Type B pancreatic cell (in vitro differentiated cells): ENCODE data around the gene UGT2B7. TPM values are rescaled to one million over a fixed set of nuclear protein-coding genes. Genes with fewer than 3 reads are reported as not detected.
"Not testable (repeated sequence)": the region's sequence is repeated elsewhere in the genome, so short reads cannot be mapped to it uniquely, and the experiment has no call there.

ENCODE experiments used
- DNase-seq: peaks from one replicate; pipeline ENCODE4 v3.0.0; 2021; ENCODE audit warnings: mixed read lengths; ENCODE audit not compliant: unreplicated experiment; ENCODE audit errors: extremely low spot score
- H3K27ac Mint-ChIP-seq: 2 replicates; pipeline ENCODE4 v1.8.0; 2021; ENCODE audit warnings: mild to moderate bottlenecking, mixed read lengths
- H3K27me3 Mint-ChIP-seq: 2 replicates; pipeline ENCODE4 v1.8.0; 2021; ENCODE audit warnings: mixed read lengths
- H3K36me3 Mint-ChIP-seq: 2 replicates; pipeline ENCODE4 v1.8.0; 2021; ENCODE audit warnings: mixed read lengths
- H3K4me1 Mint-ChIP-seq: one replicate; pipeline ENCODE4 v1.8.0; 2021; ENCODE audit warnings: mixed read lengths; ENCODE audit not compliant: unreplicated experiment
- H3K4me3 Mint-ChIP-seq: 2 replicates; pipeline ENCODE4 v1.8.0; 2021; ENCODE audit warnings: mild to moderate bottlenecking, mixed read lengths
- H3K9me3 Mint-ChIP-seq: 2 replicates; pipeline ENCODE4 v1.8.0; 2021; ENCODE audit warnings: mixed read lengths
- long read RNA-seq: library from polyadenylated mRNA; unstranded; transcript quantifications from one replicate; pipeline ENCODE4 v2.0.0, GENCODE V29; 2020
- total RNA-seq: library from RNA; stranded (reverse); gene quantifications from 2 replicates; pipeline ENCODE4 v1.2.1, GENCODE V29; 2021; ENCODE audit warnings: low replicate concordance
- TF ChIP-seq, protein P1 (sequence below): fragments of 200-600 bp; sonication (generic); conservative IDR thresholded peaks from 2 replicates; pipeline ENCODE4 v1.5.0; 2021; ENCODE audit warnings: antibody characterized with exemption, mild to moderate bottlenecking

Gene UGT2B7
- total RNA-seq: 0.95 and 8.7 TPM in 2 replicates
- long read RNA-seq, transcript UGT2B7-201 (6 exons, 1,887 nt): major isoform, 12 of 13 reads
- long read RNA-seq, partial matches to known transcripts: 0 of 13 reads
- long read RNA-seq, other reads (novel, unspliced or antisense): 1 of 13 reads

DNA sequence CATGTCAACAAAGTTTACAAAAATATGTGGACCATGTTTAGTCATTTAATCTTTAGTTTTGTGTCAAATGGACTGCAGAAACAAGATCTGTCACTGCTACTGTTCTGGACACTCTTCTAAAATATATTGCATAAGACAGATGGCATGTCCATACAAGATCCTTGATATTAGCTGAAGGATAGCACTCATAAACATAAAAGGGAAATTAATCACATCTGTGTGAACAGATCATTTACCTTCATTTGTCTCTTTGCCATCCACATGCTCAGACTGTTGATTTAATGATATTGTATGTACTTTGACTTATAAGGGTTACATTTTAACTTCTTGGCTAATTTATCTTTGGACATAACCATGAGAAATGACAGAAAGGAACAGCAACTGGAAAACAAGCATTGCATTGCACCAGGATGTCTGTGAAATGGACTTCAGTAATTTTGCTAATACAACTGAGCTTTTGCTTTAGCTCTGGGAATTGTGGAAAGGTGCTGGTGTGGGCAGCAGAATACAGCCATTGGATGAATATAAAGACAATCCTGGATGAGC is at the start of gene UGT2B7:
TSS of gene UGT2B7 (plus strand) at position 364 of the 546 bp plus-strand sequence. CDS start at position 411, 47 bp downstream.
- Mint-ChIP-seq H3K27ac (no peak within 1 kb of the TSS), H3K4me3 (no peak within 1 kb of the TSS), H3K36me3 (no peaks in the 10 kb centered on the region), H3K9me3 (no peaks in the 10 kb centered on the region), H3K4me1 (peaks cover 10% of the 10 kb centered on the region), H3K27me3 (no peaks in the 10 kb centered on the region)
- TF ChIP-seq, protein P1, sequence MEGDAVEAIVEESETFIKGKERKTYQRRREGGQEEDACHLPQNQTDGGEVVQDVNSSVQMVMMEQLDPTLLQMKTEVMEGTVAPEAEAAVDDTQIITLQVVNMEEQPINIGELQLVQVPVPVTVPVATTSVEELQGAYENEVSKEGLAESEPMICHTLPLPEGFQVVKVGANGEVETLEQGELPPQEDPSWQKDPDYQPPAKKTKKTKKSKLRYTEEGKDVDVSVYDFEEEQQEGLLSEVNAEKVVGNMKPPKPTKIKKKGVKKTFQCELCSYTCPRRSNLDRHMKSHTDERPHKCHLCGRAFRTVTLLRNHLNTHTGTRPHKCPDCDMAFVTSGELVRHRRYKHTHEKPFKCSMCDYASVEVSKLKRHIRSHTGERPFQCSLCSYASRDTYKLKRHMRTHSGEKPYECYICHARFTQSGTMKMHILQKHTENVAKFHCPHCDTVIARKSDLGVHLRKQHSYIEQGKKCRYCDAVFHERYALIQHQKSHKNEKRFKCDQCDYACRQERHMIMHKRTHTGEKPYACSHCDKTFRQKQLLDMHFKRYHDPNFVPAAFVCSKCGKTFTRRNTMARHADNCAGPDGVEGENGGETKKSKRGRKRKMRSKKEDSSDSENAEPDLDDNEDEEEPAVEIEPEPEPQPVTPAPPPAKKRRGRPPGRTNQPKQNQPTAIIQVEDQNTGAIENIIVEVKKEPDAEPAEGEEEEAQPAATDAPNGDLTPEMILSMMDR: no peak
- DNase-seq: no peak

DNA sequence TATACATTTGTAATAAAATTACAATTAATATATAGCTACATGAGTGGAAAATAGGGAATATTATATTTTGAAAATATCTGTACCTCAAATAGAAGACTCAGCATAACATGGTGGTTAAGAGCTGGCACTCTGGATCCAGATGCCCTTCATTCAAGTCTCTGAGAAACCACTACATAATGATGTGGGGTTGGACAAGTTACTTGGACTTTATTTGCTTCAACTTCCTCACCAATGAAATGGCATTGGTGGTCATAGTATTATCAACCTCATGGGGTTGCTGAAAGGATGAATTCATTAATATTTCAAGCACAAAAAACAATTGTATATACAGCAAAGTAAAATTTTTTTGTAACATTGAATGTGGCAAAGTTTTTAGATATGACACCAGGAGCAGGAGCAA is 46.4 kb upstream of the UGT2B7 start:
- DNase-seq: no peak
- Mint-ChIP-seq H3K4me1 (no peaks in the 10 kb centered on the region), H3K27ac (no peak overlapping the region), H3K27me3 (no peaks in the 10 kb centered on the region), H3K4me3 (no peak overlapping the region), H3K36me3 (no peaks in the 10 kb centered on the region), H3K9me3 (no peaks in the 10 kb centered on the region)
- TF ChIP-seq, protein P1: no peak

DNA sequence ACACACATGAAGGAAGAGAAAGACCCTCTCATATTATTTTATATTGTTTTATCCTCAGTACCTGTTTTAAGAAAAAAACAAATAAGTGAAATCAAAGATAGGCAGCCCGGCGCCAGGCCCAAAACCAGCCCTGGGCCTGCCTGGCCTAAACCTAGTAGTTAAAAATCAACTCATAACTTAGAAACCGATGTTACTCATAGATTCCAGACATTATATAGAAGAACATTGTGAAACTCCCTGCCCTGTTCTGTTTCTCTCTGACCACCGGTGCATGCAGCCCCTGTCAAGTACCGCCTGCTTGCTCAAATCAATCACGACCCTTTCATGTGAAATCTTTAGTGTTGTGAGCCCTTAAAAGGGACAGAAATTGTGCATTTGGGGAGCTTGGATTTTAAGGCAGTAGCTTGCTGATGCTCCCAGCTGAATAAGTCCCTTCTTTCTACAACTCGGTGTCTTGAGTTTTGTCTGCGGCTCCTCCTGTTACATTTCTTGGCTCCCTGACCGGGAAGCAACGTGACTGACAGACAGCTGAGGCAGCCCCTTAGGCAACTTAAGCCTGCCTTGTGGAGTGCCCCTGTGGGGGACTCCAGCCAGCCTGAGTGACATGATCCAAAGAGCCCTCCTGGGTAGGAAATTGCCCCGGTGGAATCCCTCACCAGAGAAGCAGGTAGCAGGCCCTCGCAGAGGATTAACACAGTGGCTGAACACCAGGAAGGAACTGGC is 45.3 kb upstream of the UGT2B7 start:
- H3K4me3 Mint-ChIP-seq: peak overlapping the region; percentile 58
- H3K27me3 Mint-ChIP-seq, H3K9me3 Mint-ChIP-seq, H3K27ac Mint-ChIP-seq, DNase-seq, H3K4me1 Mint-ChIP-seq, H3K36me3 Mint-ChIP-seq: not testable (repeated sequence)

DNA sequence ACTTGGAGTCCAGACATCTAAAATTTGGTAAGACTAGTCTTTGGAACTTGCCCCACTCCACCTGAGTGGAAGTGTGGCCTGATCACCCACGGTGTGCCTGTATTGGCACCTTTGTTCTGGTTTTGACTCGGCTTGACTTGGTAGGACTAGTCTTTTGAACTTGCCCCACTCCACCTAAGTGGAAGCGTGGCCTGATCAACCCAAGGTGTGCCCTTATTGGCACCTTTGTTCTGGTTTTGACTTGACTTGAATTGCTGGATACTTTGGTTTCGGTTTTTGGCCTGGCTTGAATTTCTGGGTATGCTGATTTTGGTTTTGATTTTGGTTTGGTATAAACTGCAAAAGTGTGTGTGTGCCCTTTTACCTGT is 44.7 kb upstream of the UGT2B7 start:
- Mint-ChIP-seq H3K4me1 (no peaks in the 10 kb centered on the region), H3K4me3 (peak overlapping the region; percentile 67), H3K27ac (no peak overlapping the region), H3K9me3 (no peaks in the 10 kb centered on the region), H3K36me3 (no peaks in the 10 kb centered on the region), H3K27me3 (no peaks in the 10 kb centered on the region)
- no peak for DNase-seq
- TF ChIP-seq, protein P1: no peak

DNA sequence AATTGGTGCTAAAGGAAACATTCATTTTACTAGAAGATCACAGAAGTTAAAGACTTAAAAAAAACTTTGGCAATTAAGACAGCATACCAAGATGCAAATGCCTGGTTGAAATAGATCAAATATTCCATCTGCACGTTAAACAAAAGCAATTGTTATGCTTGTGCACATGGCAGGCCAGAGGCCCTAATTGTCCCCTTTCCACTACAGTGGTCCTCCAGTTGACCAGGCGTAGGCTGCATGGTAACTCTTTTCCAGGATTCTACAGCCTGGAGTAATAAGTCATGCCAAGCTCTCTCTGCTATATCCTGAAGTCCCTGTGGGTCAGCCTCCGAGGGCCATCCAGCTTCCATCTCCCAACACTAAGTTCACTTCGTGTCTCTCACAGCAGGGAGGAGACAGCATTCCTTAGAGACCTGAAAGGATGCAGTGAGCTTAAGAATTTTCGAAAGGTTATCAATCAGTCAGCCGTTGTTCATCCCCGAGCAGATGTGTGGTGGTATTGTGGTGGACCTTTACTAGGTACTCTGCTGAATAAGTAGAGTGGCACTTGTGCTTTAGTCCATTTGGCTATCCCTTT is 42.9 kb upstream of the UGT2B7 start:
- H3K4me1 Mint-ChIP-seq: peaks cover 14% of the 10 kb centered on the region

DNA sequence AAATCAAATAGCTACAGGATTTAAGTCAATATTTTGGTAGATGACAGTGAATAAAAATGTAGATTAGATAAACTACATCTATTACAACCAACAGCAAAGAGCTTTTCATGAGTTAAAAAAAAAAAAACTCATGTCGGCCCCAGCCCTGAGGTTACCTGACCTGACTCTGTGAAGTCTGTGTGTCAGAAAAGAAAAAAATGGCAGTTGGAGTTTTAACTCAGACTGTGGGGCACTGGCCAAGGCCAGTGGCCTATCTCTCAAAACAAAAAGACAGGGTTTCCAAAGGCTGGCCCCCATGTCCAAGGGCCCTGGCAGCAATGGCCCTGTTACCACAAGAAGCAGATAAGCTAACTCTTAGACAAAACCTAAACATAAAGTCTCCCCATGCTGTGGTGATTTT is 42.2 kb upstream of the UGT2B7 start:
- not testable (repeated sequence) for H3K36me3 Mint-ChIP-seq, H3K27me3 Mint-ChIP-seq, DNase-seq, H3K9me3 Mint-ChIP-seq, H3K4me3 Mint-ChIP-seq
- Mint-ChIP-seq H3K27ac (peak overlapping the region; percentile 71), H3K4me1 (peaks cover 19% of the 10 kb centered on the region)

More for the DNA sequence above, 42.9 kb upstream of the UGT2B7 start:
- H3K36me3 Mint-ChIP-seq, H3K27me3 Mint-ChIP-seq, H3K27ac Mint-ChIP-seq, DNase-seq, H3K9me3 Mint-ChIP-seq: not testable (repeated sequence)
- H3K4me3 Mint-ChIP-seq: peak overlapping the region; percentile 27

DNA sequence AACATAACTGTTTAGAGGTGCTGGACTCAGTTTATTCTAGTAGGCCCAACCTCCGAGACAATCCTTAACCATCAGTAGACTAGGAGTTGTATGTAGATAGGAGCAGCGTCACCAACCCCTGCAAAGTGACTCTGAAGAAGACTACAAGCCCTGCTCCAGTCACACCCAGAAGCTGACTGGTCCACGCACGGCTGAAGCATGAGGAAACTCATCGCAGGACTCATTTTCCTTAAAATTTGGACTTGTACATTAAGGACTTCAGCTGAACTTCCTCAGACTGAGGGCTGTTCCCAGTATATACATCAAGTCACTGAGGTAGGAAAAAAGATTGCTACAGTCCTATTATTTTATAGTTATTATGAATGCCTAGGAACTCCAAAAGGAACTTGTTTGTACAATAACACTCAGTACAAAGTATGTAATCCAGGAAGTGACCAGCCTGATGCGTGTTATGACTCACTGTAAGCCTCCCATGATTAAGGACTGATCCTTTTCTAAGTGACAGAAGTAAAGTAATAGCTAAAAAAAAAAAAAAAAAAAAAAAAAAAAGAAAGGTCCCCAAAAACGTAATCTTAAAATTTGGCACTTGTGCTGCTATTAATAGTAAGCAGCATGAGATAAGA is 41.6 kb upstream of the UGT2B7 start:
- Mint-ChIP-seq H3K4me3 (no peak overlapping the region), H3K36me3 (no peaks in the 10 kb centered on the region), H3K27ac (peak overlapping the region; percentile 71), H3K4me1 (peaks cover 19% of the 10 kb centered on the region), H3K27me3 (no peaks in the 10 kb centered on the region), H3K9me3 (no peaks in the 10 kb centered on the region)
- DNase-seq: no peak
- TF ChIP-seq, protein P1: no peak
